Keratinocyte (primary cell): ENCODE measurements around the gene AP2A2. TPM values are rescaled to one million over a fixed set of nuclear protein-coding genes. Genes with fewer than 3 reads are reported as not detected.

Source experiments
- DNase-seq: peaks from one replicate; pipeline ENCODE4 v3.0.0-alpha.2; 2011; ENCODE audit warnings: low read depth, missing footprints, low spot score
- FAIRE-seq: peaks from 2 replicates; lab custom pipeline; 2011; peaks lifted over from hg19 to GRCh38; lab: Jason Lieb, UNC
- H2AFZ ChIP-seq: 2 replicates; pipeline ENCODE4 v1.6.0; 2012; ENCODE audit warnings: low read length, control low read depth, inconsistent platforms; ENCODE audit not compliant: control insufficient read depth
- H3K27ac ChIP-seq: 2 replicates; pipeline ENCODE4 v1.5.1; 2011; ENCODE audit warnings: low read length; ENCODE audit not compliant: control insufficient read depth, insufficient read depth
- H3K27me3 ChIP-seq: 3 replicates; pipeline ENCODE4 v1.6.0; 2011; ENCODE audit warnings: low read length; ENCODE audit not compliant: control insufficient read depth, insufficient read depth; ENCODE audit errors: extremely low read depth
- H3K36me3 ChIP-seq, 2 experiments: 2 replicates in 1 of 2; 3 replicates in 1 of 2; pipeline ENCODE4 v1.5.1; 2011; ENCODE audit warnings: low read length in 2 of 2, mild to moderate bottlenecking in 1 of 2; ENCODE audit not compliant: control insufficient read depth in 2 of 2, insufficient read depth in 2 of 2; ENCODE audit errors: extremely low read depth in 1 of 2
- H3K4me1 ChIP-seq: 3 replicates; pipeline ENCODE4 v1.5.1; 2011; ENCODE audit warnings: low read length; ENCODE audit not compliant: control insufficient read depth, insufficient read depth; ENCODE audit errors: extremely low read depth
- H3K4me2 ChIP-seq: 3 replicates; pipeline ENCODE4 v1.6.0; 2011; ENCODE audit warnings: low read depth, low read length; ENCODE audit not compliant: control insufficient read depth, insufficient read depth; ENCODE audit errors: extremely low read depth
- H3K4me3 ChIP-seq, 3 experiments: fragments of 200-600 bp in 1 of 3; sonication (generic) in 1 of 3; 2 replicates in 2 of 3; 3 replicates in 1 of 3; pipeline ENCODE4 v1.5.1; 2011 to 2016; ENCODE audit warnings: low read length in 3 of 3, mild to moderate bottlenecking in 3 of 3, control low read depth in 2 of 3, inconsistent platforms in 1 of 3, low read depth in 1 of 3, mixed read lengths in 1 of 3, mixed run types in 1 of 3, moderate library complexity in 1 of 3; ENCODE audit not compliant: control insufficient read depth in 2 of 3, insufficient read depth in 2 of 3; ENCODE audit errors: extremely low read depth in 1 of 3
- H3K79me2 ChIP-seq: 2 replicates; pipeline ENCODE4 v1.6.0; 2012; ENCODE audit warnings: low read length; ENCODE audit not compliant: control insufficient read depth, insufficient read depth
- H3K9ac ChIP-seq: 3 replicates; pipeline ENCODE4 v1.6.0; 2011; ENCODE audit warnings: low read length; ENCODE audit not compliant: control insufficient read depth, insufficient read depth; ENCODE audit errors: extremely low read depth
- H3K9me1 ChIP-seq: 3 replicates; pipeline ENCODE4 v1.6.0; 2011; ENCODE audit warnings: low read length; ENCODE audit not compliant: control insufficient read depth, insufficient read depth; ENCODE audit errors: extremely low read depth
- H3K9me3 ChIP-seq: 2 replicates; pipeline ENCODE4 v1.5.1; 2012; ENCODE audit warnings: low read depth, low read length; ENCODE audit not compliant: control insufficient read depth
- H4K20me1 ChIP-seq: 3 replicates; pipeline ENCODE4 v1.6.0; 2011; ENCODE audit warnings: low read length; ENCODE audit not compliant: control insufficient read depth, insufficient read depth; ENCODE audit errors: extremely low read depth
- CTCF ChIP-seq, 3 experiments: IDR thresholded peaks in 1 of 3; conservative IDR thresholded peaks in 1 of 3; optimal IDR thresholded peaks in 1 of 3; 2 replicates in 2 of 3; 3 replicates in 1 of 3; pipeline versions ENCODE3 to v1.5.1; 2011; ENCODE audit warnings: low read length in 3 of 3, mild to moderate bottlenecking in 3 of 3, moderate library complexity in 2 of 3, control low read depth in 1 of 3, inconsistent platforms in 1 of 3; ENCODE audit not compliant: insufficient read depth in 2 of 3; ENCODE audit errors: extremely low read depth in 1 of 3
- EZH2 ChIP-seq: IDR thresholded peaks from one replicate; pipeline ENCODE4 v1.6.1; 2012; ENCODE audit warnings: inconsistent platforms, mild to moderate bottlenecking, low read length, moderate library complexity
- dilution Hi-C: fragments of 300-500 bp; cut with MboI; formaldehyde crosslinking; loops from one replicate; pipeline ENCODE4 v1.7.0; 2020; ENCODE audit warnings: low sequenced_read_pairs; ENCODE audit not compliant: extremely low pct_ligation_motif_present
- polyA plus RNA-seq, 5 experiments: library from polyadenylated mRNA; depleted of rRNA in 3 of 5; stranded (reverse) in 3 of 5; stranded (forward) in 1 of 5; unstranded in 1 of 5; fragments of >200 nt; gene quantifications; 1 replicate in 1 of 5; 2 replicates in 3 of 5; 3 replicates in 1 of 5; pipeline versions ENCODE4 v1.2.1 to v1.2.3, GENCODE V29; 2011 to 2012; ENCODE audit warnings: missing spikeins in 2 of 5, low read depth in 1 of 5, low replicate concordance in 1 of 5
- small RNA-seq, 3 experiments: library from RNA; depleted of rRNA; stranded (forward); fragments of <200 nt; gene quantifications; one replicate each; pipeline ENCODE3, GENCODE V24; 2012; ENCODE audit warnings: low read depth in 3 of 3, low replicate concordance in 1 of 3; ENCODE audit not compliant: insufficient read length in 3 of 3

Gene AP2A2
- polyA plus RNA-seq, 1 donor (not counting 4 experiments of a cell fraction or from before 2014, with no cell fraction given), result 47.8 TPM

GRCh38 chr11:1060852-1061616, 135.4 kb downstream of the AP2A2 start:
- H3K79me2 ChIP-seq, result no peaks in the 10 kb centered on the region
- no peak overlapping the region for H3K4me3 ChIP-seq
- DNase-seq, result no peak
- H3K9ac ChIP-seq, result no peak overlapping the region
- dilution Hi-C loops, result no loop called here
- FAIRE-seq, result no peak
- TF ChIP-seq CTCF (optimal IDR thresholded peaks at IDR 0.05 in 1 of 3, IDR thresholded peaks at IDR 0.05 in 1 of 3, conservative IDR thresholded peaks at IDR 0.05 in 1 of 3; ENCODE audit: extremely low read depth in 1 of 3, insufficient read depth in 2 of 3, low read length in 3 of 3) (no peak), EZH2 (no peak)
- H3K9me1 ChIP-seq, result no peaks in the 10 kb centered on the region
- H3K4me1 ChIP-seq, result peaks cover 7% of the 10 kb centered on the region
- no peaks in the 10 kb centered on the region for H4K20me1 ChIP-seq
- peaks cover 3% of the 10 kb centered on the region for H3K9me3 ChIP-seq
- H3K27me3 ChIP-seq, result no peaks in the 10 kb centered on the region
- no peak overlapping the region for H2AFZ ChIP-seq
- no peaks in the 10 kb centered on the region for H3K36me3 ChIP-seq
- no peak overlapping the region for H3K27ac ChIP-seq
- H3K4me2 ChIP-seq, result peak overlapping the region; percentile 6

Small RNAs within 50 kb of the gene (small RNA-seq; reads per million reads assigned to genes)
- 0 reads per million in 3 experiments for gene RNU6-1025P

Other genes with a start within 250 kb of the AP2A2 start
- 8.1 to 13.1 TPM (median 8.2 TPM) in 3 replicates for gene DEAF1, start 230.6 kb upstream of the AP2A2 start, polyA plus RNA-seq
- 19.5 to 32.8 TPM (median 29.8 TPM) in 3 replicates for gene TMEM80, start 230.1 kb upstream of the AP2A2 start, polyA plus RNA-seq
- 81.4 to 297 TPM (median 114 TPM) in 3 replicates for gene EPS8L2, start 219.6 kb upstream of the AP2A2 start, polyA plus RNA-seq
- gene TALDO1, start 178.4 kb upstream of the AP2A2 start, polyA plus RNA-seq, result 162 to 200 TPM (median 170 TPM) in 3 replicates
- 24.4 to 48.0 TPM (median 24.6 TPM) in 3 replicates for gene GATD1, start 148.4 kb upstream of the AP2A2 start, polyA plus RNA-seq
- not detected in 3 replicates for gene CEND1, start 135.8 kb upstream of the AP2A2 start, polyA plus RNA-seq
- 8.4 to 21.2 TPM (median 13.5 TPM) in 3 replicates for gene SLC25A22, start 127.6 kb upstream of the AP2A2 start, polyA plus RNA-seq
- gene PIDD1, start 120.6 kb upstream of the AP2A2 start, polyA plus RNA-seq, result 2.5 to 6.4 TPM (median 2.9 TPM) in 3 replicates
- gene RPLP2, start 115.9 kb upstream of the AP2A2 start, polyA plus RNA-seq, result 632 to 1,901 TPM (median 797 TPM) in 3 replicates
- 5.3 to 14.3 TPM (median 10.2 TPM) in 3 replicates for gene PNPLA2, start 107.0 kb upstream of the AP2A2 start, polyA plus RNA-seq
- gene CRACR2B, start 98.0 kb upstream of the AP2A2 start, polyA plus RNA-seq, result 0.17 to 1.1 TPM (median 0.34 TPM) in 3 replicates
- 434 to 997 TPM (median 500 TPM) in 3 replicates for gene CD151, start 92.9 kb upstream of the AP2A2 start, polyA plus RNA-seq
- 145 to 308 TPM (median 245 TPM) in 3 replicates for gene POLR2L, start 83.3 kb upstream of the AP2A2 start, polyA plus RNA-seq
- 42.1 to 73.0 TPM (median 70.8 TPM) in 3 replicates for gene TSPAN4, start 83.0 kb upstream of the AP2A2 start, polyA plus RNA-seq
- 23.0 to 37.4 TPM (median 27.2 TPM) in 3 replicates for gene CHID1, start 15.1 kb upstream of the AP2A2 start, polyA plus RNA-seq
- not detected in 3 replicates for gene MUC6, start 110.8 kb downstream of the AP2A2 start, polyA plus RNA-seq
- not detected in 3 replicates for gene MUC2, start 149.0 kb downstream of the AP2A2 start, polyA plus RNA-seq
- gene MUC5AC, start 232.1 kb downstream of the AP2A2 start, polyA plus RNA-seq, result not detected in 3 replicates